Caki2 (cell line): ENCODE measurements around the gene XRN2. TPM values are rescaled to one million over a fixed set of nuclear protein-coding genes. Genes with fewer than 3 reads are reported as not detected.

Experiments
- DNase-seq: peaks from one replicate; pipeline ENCODE4 v3.0.0-alpha.2; 2015; ENCODE audit warnings: low read depth
- in situ Hi-C: cut with HindIII; loops from 2 replicates; pipeline ENCODE4 v1.10.0; 2016; ENCODE audit warnings: low sequenced_read_pairs, low pct_unique_long_range_greater_than_20kb, mixed read lengths
- total RNA-seq: library from RNA; depleted of rRNA; stranded (reverse); fragments of >200 nt; shearing (Covaris generic); gene quantifications from 2 replicates; pipeline ENCODE4 v1.2.3, GENCODE V29; 2014; ENCODE audit warnings: low replicate concordance

XRN2 gene
- total RNA-seq, 1 experiment from 2014 or later = 116 TPM

- no peak for DNase-seq
- in situ Hi-C loops = no loop called here
Measured at GRCh38 chr20:21371193-21371592, 68.1 kb downstream of the XRN2 start.

DNA sequence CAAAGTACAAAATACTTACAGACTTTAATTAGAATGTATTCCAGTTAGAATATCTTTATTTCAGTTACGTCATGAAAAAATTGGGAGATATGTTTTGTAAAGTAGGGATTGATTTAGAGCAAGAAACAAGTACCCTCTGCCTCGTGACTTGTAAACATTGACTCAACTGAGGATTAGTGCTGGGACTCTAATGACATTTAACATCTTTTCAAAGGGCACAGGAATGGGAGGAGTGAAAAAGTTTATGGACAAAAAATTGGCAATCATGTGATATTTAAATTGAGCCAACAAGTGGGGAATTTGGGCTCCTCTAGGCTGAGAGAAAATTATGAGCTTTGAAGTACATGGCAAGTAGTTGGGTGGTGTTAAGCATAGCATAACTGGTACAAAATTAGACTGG is 68.9 kb downstream of the XRN2 start:
- DNase-seq = no peak
- in situ Hi-C loops = no loop called here

DNA sequence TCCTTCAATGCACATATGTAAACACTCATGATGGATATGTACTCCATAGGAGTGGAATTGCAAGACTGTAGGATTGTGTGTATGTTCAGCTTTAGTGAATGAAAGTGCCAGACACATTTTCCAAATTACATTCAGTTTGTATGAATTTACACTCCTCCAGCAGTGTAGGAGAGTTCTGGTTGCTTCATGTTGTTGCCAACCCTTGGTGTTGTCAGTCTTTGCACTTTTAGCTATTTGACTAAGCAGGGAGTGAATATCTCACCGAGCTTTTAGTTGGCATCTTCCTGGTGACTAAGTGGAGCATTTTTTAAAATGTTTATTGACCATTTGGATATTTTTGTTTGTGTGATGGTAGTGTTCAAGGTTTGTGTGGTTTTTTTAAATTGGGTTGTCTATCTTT is 70.3 kb downstream of the XRN2 start:
- DNase-seq = no peak
- in situ Hi-C loops = no loop called here

DNA sequence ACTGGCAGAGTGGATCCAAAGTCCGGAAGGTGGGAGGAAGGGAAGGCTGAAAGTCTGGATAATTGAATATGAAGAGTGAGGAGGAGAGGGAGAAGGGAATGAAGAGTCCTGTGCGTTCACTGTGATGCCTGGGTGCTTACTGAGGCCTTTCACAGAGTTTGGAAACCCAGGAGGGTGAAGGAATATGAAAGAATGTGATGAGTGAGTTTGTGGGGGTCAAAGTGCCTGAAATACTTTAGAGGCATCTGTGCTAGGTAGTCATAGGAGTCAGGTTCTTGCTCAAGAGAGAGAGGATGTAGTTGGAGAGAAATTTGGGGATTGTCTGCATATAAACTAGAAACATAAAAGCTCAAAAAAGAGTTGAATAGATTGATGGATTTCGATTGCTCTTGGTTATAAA is 73.5 kb downstream of the XRN2 start:
- no peak for DNase-seq
- in situ Hi-C loops = no loop called here

GRCh38 chr20:21377701-21378100 is 74.6 kb downstream of the XRN2 start:
- in situ Hi-C loops = no loop called here
- DNase-seq = no peak

- no peak for DNase-seq
- in situ Hi-C loops = no loop called here
Measured at GRCh38 chr20:21378259-21378658, 75.1 kb downstream of the XRN2 start.

DNA sequence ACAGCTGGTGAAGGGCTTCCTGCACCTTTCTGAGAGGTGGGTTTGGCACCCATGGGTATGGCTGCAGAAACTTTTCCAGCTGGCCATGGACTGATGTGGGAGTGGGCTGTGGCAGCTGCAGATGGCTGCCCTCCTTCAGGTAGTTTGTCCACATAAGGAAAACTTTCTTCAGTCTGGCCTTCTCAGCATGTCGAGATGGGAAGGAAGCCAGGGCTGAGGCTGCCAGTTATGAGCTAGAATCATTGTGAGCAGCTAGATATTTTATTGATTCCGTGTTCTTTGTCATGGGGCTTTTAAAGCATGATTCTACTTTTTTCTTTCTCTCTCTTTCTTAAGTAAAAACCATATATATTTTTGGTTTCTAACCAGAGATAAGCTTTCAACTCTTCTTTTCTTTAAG is 77.6 kb downstream of the XRN2 start:
- in situ Hi-C loops = no loop called here
- no peak for DNase-seq

DNA sequence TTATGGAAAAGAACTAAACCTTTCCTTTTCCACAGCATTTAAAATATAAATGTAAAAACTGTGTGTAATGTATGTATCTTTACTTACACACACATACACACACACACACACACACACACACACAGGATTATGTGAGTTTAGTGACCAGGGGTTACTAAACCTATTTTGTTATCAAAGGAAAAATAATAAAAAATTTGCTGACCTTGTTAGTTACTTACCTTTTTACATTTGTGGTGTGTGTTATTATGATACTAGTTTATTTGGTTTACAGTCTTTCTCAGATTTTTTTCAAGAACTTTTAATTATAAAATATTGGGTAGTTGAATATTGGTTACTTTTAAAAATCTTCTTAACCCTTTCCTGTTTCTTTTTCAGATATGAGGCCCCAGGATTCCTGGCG is 78.5 kb downstream of the XRN2 start:
- in situ Hi-C loops = no loop called here
- DNase-seq = no peak

- no peak for DNase-seq
- in situ Hi-C loops = no loop called here
Measured at GRCh38 chr20:21384308-21384892, 81.3 kb downstream of the XRN2 start.

- no peak for DNase-seq
- in situ Hi-C loops = no loop called here
Measured at GRCh38 chr20:21386111-21386510, 83.0 kb downstream of the XRN2 start.

DNA sequence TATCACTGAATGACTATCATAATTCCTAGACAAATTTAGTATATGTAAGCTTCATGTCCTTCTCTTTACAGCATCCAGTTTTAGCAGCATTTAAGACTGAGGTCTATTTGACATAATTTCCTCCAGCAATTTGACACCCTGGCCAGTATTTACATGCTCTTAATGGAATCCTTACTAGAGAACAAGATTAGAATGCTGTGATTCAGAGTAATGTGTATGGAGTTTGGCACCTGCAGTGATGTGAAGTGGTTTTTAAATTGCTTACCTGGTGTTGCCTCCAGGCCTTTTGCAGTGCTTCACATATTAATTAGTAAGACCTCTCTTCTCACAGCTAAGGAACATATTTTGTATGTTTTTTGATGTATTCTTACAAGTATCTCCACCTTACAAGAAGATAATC is 84.4 kb downstream of the XRN2 start:
- DNase-seq = no peak
- in situ Hi-C loops = no loop called here

GRCh38 chr20:21388566-21388965 is 85.4 kb downstream of the XRN2 start:
- in situ Hi-C loops = no loop called here

DNA sequence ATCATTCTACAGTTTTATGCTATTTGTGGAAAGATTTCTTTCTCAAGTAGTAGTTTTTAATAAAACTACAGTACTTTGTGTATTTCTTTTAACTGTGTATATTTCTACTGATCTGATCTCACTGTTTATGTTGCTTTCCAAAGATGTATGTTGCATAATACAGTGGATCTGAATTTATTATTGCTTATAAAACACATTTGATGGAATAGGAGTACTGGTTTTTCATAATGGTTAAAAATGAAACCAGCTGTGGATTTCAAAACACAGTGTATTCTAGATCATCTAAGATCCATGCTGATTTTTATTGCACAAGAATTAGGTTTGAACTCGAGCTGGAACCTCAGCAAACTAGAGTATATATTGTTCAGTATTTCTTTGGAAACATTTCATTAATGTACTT is 86.2 kb downstream of the XRN2 start:
- no peak for DNase-seq
- in situ Hi-C loops = no loop called here

More at GRCh38 chr20:21388566-21388965, 85.4 kb downstream of the XRN2 start:
- DNase-seq = no peak

DNA sequence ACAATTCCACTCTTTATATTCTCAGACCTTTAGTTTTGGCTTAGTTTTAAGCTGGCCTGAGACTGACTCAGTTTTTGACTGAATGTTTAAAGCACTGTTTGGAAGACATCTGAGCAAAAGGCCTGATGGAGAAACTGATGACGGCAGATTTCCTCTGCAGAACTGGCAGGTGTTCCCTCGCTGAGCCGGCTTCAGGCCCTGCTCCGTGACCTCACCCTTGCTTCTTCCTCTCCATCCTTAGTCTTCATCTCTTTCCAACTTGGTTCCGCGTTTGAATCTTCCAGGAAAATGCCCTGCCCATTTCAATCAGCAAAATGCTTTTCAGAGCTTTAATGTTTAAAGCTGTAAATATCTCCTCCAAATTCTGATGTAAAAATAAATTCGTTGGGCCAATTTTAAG is 87.6 kb downstream of the XRN2 start:
- in situ Hi-C loops = no loop called here
- no peak for DNase-seq

DNA sequence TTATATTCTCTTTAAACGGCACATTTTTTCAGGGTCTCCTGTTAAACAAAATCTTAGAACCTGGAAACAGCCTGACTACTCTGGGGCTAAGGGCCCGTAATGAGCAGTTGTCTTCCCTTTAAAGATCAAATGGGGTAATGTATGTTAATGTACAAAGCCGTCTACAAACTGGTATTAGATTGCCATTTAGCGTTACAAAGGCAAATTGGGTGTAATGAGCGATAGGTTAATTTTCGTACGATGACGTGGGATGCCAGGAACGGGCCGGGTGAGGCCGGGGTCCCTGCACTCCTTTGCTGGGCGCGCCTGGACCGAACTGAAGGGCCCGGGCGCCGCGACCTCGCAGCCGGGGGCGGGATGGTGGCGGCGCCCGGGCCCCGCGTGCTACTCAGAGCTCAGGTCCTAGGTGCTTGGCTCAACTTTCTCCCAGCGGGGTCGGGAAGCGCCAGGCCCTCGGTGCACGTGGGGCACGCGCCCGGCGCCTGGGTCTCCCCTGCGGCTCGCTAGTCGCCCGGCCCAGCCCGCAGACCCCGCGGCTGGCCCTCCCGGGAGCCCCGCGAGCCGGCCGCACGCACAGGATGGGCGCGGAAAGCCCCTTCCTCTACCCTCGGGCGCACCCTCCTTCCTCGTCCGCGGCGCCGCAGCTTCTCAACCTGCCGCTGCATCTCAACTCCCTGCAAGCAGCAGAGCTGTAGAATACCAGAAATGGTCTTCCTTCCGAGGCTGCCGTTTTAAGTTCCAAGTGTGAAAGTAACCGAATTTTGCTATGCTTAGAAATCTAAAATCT is 88.2 kb downstream of the XRN2 start:
- in situ Hi-C loops = no loop called here
- DNase-seq = no peak

DNA sequence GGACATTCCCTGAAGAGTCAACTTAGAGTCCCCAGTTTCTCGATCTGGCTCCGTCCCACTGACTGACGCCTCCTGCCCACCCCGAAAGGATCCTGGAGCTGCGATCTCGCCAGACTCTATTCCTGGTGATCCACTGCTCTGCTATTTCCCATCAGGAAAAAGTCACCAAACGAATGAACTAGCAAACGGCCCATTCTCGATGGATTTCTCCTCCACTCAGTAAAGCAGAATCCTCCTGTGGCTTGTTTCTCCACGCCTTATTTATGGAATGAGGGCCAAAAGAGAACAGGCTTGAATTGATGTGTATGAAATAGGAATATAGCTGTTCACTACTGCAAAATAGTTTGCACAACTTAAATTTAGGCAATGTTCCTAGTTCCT is 88.8 kb downstream of the XRN2 start:
- no peak for DNase-seq
- in situ Hi-C loops = no loop called here

DNA sequence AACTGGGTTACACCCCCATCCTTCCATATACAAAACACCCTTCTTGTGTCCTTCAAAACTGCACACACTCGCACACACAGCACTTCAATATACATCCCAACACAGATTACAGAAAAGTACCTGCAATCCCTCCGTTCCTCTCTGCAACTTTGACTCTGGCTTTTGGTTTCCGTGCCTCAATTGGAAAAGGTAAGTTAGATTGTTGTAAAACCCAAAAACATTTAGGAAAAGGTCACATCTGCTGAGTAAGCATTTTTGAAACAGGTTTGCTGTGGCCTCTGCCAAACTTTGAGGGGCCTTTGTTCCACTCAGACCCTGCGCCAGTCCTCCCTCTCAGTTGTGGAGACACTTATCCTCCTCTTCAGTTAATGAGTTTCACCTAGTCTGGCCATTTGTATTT is 90.0 kb downstream of the XRN2 start:
- no peak for DNase-seq
- in situ Hi-C loops = no loop called here

- in situ Hi-C loops = no loop called here
- DNase-seq = no peak
Measured at GRCh38 chr20:21393816-21394519, 90.8 kb downstream of the XRN2 start.

DNA sequence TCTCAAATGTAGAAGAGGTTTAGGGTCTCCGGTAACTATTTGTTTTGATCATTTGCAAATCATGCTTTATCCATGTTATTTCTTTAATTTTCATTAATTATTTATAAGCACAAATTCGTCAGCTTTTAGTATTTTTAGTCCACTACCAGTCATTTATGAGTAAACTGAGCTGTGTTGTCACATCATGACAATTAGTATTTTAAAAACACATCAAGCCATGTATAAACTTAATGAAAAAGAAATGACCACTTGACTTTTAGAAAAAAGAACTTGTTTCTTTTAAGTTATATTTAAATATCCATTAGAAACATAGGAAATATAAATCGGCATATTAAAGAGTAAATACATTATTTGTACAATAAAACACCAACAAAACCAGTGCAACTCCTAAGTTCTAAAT is 91.4 kb downstream of the XRN2 start:
- no peak for DNase-seq
- in situ Hi-C loops = no loop called here
